Activated gamma-delta T cell treated with Interleukin-2 at 50 U/mL for 16 hours (primary cell): ENCODE data around the gene OSGEP.
"Not testable (repeated sequence)": the region's sequence is repeated elsewhere in the genome, so short reads cannot be mapped to it uniquely, and the experiment has no call there.

Experiments used
- DNase-seq: peaks from one replicate; pipeline ENCODE4 v3.0.0-alpha.2; 2020

The OSGEP gene

GRCh38 chr14:20469242-20469889 is 14.8 kb upstream of the OSGEP start, which contains the start of gene PNP:
Gene PNP, plus strand, starts transcription at chr14:20469406. Its CDS starts 119 bp downstream, at chr14:20469525.
- DNase-seq, result peak; percentile 80

GRCh38 chr14:20468764-20469241 is 14.2 kb upstream of the OSGEP start:
- no peak for DNase-seq

GRCh38 chr14:20461225-20462141 is 6.9 kb upstream of the OSGEP start, which contains the start of gene PIP4P1:
Gene PIP4P1, minus strand, starts transcription at chr14:20461434. Its CDS starts 109 bp downstream, at chr14:20461325.
- DNase-seq, result peak; percentile 98

GRCh38 chr14:20460458-20461224 is 6.0 kb upstream of the OSGEP start:
- peak; percentile 55 for DNase-seq

GRCh38 chr14:20458031-20458789 is 3.6 kb upstream of the OSGEP start:
- DNase-seq, result no peak

GRCh38 chr14:20456971-20457370 is 2.4 kb upstream of the OSGEP start:
- no peak for DNase-seq

GRCh38 chr14:20455355-20456300 is 1.0 kb upstream of the OSGEP start:
- DNase-seq, result peak; percentile 17

- DNase-seq, result not testable (repeated sequence)
These were observed 1.8 kb downstream of the OSGEP start for GRCh38 chr14:20452831-20453230.

GRCh38 chr14:20446889-20447288 is 7.7 kb downstream of the OSGEP start:
- no peak for DNase-seq

GRCh38 chr14:20443650-20444049 is 11.0 kb downstream of the OSGEP start:
- not testable (repeated sequence) for DNase-seq

- no peak for DNase-seq
These were observed 13.2 kb downstream of the OSGEP start for GRCh38 chr14:20441461-20441860.

GRCh38 chr14:20440882-20441281 is 13.7 kb downstream of the OSGEP start:
- DNase-seq, result peak; percentile 24

- no peak for DNase-seq
These were observed 14.1 kb downstream of the OSGEP start for GRCh38 chr14:20440465-20440864.

- no peak for DNase-seq
These were observed 15.9 kb downstream of the OSGEP start for GRCh38 chr14:20438664-20439063.

GRCh38 chr14:20436363-20436755 is 18.3 kb downstream of the OSGEP start:
- DNase-seq, result no peak

- DNase-seq, result no peak
These were observed 18.8 kb downstream of the OSGEP start, which contains the start of gene KLHL33 for GRCh38 chr14:20435582-20436362. Gene KLHL33, minus strand, starts transcription at chr14:20436166. Its CDS starts 355 bp downstream, at chr14:20435811.

GRCh38 chr14:20434701-20435581 is 19.7 kb downstream of the OSGEP start:
- no peak for DNase-seq

GRCh38 chr14:20429801-20430669 is 24.6 kb downstream of the OSGEP start:
- DNase-seq, result peak; percentile 36
